Upper lobe of left lung (tissue), 4 donors: ENCODE measurements around the gene DMAP1.

Source experiments
- CTCF ChIP-seq, 6 experiments: fragments of 450-650 bp in 4 of 6; fragments of 200-600 bp in 2 of 6; sonication (generic) in 2 of 6; IDR thresholded peaks; one replicate each; pipeline ENCODE4 v1.5.1; 2016 to 2019; ENCODE audit warnings: antibody characterized with exemption in 6 of 6
- EP300 ChIP-seq, 4 donors: sonication (generic); formaldehyde crosslinking; IDR thresholded peaks; one replicate each; pipeline ENCODE4 v1.5.1; 2017; ENCODE audit warnings: antibody characterized with exemption in 4 of 4, control low read depth in 2 of 4
- POLR2A ChIP-seq, 4 donors: fragments of 450-650 bp; IDR thresholded peaks; one replicate each; pipeline ENCODE4 v1.5.1; 2016 to 2017; ENCODE audit warnings: antibody characterized with exemption in 4 of 4, mild to moderate bottlenecking in 2 of 4

- no peak for TF ChIP-seq POLR2A (IDR thresholded peaks at IDR 0.05)
- TF ChIP-seq CTCF (IDR thresholded peaks at IDR 0.05), result no peak
- no peak for TF ChIP-seq EP300 (IDR thresholded peaks at IDR 0.05)
Observed at GRCh38 chr1:44200336-44200735, 12.9 kb upstream of the DMAP1 start.
